ENCODE measurements around the gene CSPG4. TPM values are rescaled to one million over a fixed set of nuclear protein-coding genes. Genes with fewer than 3 reads are reported as not detected.

CSPG4 gene
- polyA plus RNA-seq, 1 donor = 6.4 TPM

DNA sequence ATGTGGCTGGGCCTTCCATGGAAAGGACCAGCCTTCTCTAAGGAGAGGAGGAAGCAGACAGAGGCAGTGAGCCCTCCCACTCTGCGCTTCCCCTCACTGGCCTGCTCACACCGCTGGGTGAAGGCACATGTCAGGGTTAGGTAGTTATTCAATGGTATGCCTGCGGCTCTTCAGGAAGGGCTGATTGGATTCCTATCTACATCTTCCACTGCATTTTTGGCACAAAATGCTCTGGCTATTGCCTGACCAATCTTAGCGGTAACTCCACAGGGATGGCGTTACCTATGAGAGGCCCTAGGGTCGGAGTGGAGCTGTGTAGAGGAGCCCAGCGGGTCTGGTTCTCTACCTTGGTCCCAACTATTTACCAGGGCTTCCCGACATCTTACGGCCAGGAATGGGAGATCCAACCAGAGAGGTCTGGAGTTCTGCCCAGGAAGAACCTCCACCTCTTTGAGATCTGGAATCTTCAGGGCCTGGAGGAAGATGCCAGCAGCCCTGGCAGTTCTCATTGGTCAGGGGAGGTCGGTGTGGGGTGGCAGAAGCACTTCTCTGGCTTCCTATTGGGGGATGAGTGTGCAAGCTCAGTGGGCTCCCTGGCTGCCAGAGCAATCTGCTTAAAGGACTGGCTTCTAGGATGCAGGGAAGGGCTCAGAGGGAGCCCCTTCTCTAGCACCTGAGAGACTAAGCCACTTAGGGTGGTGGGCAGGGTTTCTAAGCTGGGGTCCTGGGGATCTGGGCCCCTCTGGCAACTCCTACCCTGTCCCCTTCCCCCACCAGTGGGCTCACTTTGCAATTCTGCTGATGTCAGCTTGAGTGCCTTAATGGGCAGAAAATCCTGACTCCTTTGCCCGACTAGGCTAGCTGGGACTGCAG, 40.7 kb downstream of the CSPG4 start:
- DNase-seq = no peak

DNA sequence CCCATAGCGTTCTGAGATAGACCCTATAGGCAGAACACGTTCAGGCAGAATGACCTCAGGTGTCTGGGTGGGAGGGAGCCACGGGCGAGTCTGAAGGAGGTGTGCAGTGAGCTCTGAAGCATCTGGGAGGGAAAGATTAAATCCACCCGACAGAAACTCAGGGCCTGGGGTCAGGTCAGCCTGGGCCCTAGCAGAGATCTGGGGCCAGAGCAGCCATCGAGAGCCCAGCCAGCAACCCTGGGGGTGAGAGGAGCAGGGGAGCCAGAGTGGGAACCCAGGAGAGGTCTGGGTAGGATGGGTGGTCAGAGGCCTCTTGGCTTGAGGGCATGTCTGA, 42.8 kb downstream of the CSPG4 start:
- no peak for DNase-seq

DNA sequence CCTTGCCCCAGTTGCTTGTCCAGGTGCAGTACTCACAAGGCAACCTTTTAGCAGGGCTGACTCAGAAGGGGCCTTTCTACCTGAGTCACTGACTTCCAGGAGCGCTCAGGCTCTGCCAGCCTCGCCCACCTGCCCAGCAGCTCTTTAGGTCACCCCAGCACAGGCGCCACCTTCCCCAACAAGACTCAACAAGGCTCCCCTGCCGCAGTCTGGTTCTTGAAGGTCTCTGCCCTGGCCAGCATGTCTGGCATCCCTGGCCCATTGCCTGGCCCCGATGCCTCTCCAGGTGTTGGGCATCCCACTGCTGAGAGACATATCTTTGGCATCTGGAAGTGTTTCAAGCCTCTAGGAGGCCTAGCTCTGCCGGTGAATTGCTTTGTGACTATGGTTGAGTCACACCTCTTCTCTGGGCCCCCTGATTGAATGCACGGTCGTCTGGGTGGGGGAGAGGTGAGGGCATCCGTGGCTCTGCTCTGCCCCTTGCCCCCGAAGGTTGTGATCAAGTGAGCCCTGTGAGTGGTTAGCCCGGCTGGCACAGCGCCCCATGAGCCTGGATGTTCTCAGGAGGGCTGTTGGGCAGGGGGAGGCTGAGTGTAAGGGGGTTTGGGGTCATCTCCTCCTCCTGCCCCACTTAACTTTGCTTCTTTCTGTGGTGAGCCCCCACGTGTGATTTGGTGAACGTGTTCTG, 43.3 kb downstream of the CSPG4 start:
- DNase-seq = no peak

DNA sequence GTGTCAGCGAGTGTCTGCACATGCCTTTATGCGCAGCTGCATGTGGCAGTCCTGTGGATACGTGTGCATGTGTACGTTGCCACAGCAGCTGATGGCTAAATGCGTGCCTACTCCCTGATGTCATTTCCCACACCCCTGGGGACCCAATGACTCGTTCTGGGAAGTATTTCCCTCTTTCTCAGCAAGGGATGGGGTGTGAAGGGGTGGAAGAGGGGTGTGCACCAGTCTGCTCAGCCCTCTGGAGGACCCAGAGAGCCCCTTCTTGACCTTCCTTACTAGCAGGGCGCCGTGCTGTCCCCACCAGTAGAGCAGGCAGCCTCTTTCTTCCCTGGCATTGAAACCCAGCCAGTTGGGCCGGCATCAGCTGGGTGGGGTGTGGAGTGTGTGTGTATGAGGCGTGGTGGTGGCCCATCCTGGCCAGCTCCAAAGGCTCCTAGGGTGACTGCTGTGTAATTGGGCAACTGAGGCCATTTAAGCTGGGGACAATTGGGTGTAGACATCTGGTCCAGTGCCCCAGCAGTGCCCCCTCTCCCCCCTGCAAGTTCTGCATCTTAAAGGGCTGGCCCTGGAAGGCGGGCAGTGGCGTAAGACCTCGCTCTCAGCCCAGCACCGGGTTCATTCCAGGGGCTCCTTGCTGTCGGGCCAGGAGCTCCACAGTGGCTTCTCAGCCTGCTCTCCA, 45.7 kb downstream of the CSPG4 start:
- DNase-seq = no peak

DNA sequence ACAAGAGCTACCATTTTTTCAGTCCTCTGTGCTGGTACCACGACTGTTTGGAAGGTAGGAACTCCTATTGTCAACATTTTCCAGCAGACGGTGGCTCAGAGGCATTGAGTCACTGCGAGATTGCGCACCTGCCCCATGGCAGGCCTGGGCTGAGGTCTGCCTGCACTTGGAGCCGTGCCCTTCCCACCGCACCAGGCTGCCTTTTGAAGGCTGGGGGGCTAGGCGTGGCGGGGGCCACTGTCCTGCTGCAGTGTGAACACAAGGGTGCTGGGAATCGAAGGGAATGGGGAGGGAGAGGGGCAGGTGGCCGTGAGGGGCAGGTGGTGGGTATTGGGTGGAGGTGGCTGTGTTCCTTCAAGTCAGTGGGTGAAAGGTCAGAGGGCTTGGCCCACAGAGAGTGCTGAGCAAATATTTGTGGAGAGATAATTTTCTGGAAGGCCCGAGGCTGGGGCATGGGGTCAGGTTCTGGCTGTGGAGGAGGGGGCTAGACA, 48.7 kb downstream of the CSPG4 start:
- no peak for DNase-seq

DNA sequence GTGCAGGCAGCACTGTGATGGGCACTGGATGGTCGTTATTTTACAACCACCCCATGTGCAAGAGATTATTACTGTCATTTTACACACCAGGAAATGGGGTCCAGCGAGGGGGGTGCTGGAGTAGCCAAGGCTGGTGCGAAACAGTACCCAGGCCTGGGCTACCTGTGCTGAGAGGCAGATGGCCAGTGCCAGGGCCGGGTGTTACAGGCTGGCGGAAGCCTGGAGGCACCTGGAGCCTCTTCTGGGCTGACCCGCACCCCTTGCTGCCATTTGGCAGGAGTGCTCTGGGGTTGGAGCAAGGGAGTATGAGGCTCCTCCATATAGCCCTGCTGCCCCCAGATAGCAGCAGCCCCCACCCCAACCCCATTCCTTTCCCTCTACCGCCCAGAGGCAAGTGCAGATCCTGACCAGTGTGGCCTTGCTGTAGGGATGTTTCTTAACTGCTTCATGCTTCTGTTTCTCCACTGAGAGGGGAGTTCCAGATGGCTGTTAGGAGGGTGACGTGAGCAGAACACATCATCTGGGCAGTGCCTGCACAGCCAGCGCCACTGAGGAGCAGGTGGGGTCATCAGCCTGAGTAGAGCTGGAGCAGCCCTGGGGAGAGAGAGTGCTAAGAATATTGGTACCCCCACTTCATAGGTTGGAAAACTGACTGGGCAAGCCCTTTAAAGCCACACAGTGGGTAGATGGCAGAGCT, 49.7 kb downstream of the CSPG4 start:
- DNase-seq = no peak

DNA sequence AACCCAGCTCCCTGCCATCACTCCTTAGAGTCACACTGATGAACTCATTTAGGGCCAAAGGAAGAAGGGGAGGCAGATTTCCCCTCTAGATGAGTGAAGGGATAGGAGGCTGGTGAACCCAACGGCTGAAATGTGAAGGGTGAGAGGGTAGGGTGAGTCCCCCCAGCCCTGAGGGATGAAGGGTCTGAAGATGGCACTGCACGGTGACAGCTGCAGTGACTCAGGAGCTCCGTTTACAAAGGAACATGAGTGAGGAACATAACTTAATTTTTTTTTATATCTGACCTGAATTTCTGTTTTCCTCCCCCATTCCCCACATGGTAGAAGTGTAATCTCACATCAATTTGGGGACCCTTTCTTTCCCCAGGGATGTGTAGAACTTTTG, 50.9 kb downstream of the CSPG4 start:
- no peak for DNase-seq

DNA sequence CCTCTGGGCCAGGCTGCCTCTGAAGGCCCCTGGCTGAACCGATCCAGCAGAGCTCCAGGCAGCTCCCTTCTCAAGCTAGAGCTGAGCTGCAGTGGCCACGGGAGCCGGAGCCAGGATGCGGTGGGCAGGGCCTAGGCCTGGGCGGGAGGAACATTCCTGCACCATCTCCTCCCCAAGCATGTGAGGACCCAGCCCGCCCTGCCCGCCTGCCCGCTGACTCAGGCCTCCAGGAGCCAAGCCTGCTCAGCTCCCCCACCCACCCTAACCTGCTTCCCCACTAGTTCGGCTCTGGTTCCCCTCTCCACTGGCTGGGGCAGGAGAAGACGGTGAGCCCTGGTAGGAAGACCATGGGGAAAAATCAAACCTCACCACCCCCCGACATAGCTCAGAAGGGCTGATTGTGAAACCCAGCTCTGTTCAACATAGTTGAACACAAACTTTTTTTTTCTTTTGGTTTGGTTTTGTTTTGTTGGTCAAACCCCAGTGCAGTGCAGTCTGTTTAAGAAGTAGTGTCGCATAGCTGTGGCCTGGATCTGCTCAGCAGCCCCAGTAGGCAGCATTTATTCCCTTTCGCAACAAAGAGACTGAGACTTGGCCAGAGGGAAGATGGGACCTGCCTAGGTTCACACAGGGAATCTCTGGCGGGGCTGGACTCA, 51.4 kb downstream of the CSPG4 start:
- DNase-seq = no peak

DNA sequence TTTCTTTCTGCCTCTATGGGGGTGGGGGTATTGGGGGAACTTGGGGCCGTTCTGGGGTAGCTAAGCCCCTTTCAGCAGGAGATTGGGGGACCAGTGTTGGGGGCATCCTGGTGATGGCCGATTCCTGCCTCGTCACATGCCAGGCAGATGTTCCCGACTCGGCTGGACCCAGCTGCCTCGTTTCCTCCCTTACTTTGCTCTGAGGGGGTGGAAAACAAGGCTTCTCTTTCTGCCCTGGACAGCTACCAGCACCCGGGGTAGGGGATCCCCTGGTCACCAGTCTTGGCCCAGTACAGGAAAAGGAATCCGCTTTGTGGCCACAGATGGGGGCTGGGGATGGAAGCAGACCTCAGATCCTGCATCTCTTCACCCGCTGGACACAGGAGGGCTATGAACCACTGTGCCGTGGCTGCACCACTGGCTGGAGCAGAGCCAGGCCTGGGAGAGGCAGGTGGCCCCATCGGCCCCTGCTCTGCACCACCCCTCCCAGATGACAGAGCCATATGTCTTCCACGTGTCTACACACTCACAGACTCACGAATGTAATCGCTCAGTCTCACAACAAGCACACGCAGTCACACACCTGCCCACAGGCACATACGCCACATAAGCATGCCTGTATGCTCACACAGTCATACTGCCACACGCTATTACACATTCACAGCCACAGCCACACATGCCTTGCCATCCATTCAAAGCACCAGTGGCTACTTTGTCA, 52.6 kb downstream of the CSPG4 start:
- no peak for DNase-seq

DNA sequence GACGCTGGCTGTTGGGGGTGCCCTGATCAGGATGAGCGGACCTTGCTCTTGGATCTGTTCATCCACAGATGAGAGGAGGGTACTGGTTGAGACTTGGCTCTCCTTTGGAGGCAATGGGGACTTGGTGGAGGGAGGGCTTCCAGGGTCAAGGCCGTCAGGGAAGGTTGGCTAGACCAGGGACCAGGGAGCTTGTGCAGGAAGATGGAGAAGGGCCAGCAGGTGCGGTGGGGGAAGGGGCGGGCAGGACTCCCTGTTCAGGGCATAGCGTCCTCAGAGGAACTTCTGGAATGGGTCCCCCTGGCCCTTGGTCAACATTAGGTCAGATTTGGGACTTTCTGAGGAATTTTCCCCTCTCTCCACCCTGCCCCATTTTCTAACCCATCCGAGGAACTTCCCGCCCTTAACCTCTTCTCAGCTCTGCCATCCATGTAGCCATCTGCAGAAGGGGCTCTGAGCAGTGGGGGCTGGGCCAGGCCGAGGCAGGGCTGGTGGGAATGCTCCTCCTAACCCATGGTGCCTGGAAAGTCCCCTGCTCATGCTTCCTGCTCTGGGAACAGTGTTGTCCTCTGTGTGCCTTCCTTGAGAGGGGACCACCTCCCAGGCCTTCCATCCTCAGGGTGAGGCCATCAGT, 53.4 kb downstream of the CSPG4 start:
- DNase-seq = no peak

DNA sequence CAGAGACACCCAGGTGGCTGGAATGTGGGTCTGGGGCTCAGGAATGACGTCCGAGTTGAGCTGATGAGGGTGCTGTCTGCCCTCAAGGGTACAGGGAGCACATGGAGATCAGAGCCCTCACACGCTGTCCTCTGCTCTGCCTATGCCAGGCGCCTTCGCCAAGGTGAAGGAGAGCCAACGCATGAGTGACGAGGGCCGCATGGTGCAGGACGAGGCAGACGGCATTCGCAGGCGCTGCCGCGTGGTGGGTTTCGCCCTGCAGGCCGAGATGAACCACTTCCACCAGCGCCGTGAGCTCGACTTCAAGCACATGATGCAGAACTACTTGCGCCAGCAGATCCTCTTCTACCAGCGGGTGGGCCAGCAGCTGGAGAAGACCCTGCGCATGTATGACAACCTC, 55.8 kb downstream of the CSPG4 start:
- no peak for DNase-seq

DNA sequence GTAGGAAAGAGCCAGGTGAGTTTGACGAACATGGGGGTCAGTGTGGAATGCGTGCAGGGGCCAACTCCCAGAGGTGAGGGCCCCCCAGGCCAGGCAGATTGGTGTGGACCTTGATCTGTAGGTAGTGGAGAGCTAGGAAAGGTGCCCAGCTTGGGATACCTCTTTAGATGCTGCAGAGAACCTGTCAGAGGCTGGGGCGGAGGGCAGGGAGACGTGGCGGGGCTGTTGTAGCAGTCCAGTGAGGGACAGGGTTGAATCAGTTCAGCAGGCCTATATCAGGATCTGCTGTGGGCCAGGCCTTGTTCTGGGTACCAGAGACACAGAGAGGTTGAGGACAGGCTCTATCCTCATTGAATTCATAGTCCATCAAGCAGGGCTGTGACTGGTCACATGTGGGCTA, 56.3 kb downstream of the CSPG4 start:
- DNase-seq = no peak

DNA sequence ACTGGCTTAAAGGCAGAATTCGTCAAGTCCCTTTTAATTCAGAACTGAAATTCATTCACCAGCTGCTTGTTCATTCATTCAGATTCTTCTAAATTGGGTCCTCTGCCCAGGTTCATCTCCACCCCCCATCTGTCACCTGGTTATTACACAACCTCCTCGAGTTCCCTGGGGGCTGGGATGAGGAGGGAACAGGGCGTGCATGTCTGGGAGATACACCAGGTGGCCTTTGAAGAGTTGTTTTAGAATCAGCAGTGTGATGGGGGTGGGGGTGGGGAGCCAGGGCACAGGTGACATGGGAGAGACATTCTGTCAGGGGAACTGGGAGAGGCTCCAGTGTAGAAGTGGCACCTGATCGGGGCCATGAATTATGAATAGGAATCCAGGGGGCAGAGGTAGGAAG, 56.7 kb downstream of the CSPG4 start:
- no peak for DNase-seq

DNA sequence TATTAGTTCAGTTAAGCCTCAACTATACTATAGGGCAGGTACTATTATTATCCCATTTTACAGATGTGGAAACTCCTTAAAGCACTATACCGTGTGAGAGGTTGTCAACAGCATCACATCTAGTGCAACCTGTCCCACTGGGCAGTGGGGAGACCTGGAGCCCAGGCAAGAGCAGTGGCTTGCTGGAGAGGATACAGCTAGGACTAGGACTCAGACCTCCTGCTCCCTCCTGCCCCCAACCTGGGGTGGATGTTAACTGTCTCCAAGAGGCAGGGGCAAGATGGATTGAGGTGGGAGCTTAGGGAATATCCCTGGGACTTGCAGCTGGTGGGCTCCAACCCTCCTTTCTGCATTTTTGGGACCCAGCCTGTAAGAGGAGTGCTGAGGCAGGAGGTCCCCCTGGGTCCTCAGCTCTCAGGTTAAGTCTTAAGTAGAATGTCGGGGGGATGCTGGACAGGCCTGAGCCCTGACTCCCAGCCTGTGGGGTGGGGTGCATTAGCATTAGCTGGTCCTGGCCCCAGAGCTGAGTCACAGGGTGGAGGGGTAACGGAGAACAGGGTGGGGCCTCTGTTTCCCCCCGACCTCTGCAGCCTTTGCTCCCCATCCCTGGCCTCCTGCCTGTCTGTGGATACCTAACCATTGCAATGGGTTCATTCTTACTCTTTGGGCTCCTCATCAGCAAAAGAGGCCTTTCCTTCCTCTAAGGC, 58.3 kb downstream of the CSPG4 start:
- DNase-seq = no peak

DNA sequence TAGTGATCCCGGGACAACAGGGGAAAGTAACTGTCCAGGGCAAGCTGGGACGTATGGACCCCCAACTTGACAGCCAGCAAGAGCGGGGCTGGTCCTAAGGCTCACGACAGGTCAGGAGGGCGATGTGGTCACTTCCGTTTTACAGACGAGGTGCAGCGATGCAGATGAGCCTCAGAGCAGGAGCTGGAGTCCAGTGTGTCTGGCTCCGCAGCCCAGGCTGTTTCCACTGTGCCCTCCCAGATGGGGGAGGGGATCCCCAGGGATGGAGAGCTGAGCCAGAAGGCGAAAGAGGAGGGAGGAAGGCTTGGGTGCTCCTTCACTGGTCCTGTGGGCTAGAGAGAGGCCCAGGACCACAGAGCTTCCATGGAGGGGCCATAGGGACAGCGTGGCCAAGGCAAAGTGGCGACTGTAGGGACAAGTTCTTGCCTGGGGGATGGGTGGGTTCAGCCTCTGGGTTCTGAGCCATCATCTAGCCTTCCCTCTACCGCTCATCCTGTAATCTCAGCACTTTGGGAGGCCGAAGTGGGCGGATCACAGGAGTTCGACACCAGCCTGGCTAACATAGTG, 59.2 kb downstream of the CSPG4 start:
- DNase-seq = no peak

DNA sequence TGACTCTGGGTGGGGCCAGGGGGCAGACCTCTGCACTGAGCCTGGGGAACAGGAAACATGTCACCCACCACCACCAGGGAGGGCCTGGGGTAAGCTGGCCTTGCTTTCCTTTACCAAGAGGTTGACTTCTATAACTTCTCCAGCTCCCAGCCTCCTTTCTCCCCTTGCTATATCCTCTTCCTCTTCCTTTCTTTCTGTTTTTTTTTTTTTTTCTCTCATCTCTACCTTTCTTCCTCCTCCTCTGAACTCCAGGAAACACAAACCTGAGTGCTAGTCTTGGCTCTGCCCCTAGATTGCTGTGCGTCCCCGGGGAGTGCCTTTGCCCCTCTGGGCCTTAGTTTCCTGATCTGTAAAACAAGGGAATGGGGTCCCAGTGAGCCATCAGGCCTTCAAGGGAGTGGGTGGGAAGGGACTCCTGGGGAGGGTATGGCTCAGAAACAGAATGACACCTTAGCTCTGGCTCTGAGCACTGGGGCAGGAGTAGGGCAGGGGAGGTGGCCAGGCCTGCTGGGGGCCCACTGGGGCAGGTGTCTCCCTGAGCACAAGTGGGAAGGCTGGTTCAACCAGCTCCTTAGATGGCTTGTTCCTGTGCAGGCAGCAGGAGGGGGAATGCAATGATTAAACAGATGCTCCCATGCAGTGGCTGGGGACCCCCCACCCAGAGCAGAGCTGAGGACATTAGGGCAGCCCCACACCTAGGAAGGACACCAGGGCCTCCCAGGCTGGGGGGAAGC, 60.7 kb downstream of the CSPG4 start:
- no peak for DNase-seq

DNA sequence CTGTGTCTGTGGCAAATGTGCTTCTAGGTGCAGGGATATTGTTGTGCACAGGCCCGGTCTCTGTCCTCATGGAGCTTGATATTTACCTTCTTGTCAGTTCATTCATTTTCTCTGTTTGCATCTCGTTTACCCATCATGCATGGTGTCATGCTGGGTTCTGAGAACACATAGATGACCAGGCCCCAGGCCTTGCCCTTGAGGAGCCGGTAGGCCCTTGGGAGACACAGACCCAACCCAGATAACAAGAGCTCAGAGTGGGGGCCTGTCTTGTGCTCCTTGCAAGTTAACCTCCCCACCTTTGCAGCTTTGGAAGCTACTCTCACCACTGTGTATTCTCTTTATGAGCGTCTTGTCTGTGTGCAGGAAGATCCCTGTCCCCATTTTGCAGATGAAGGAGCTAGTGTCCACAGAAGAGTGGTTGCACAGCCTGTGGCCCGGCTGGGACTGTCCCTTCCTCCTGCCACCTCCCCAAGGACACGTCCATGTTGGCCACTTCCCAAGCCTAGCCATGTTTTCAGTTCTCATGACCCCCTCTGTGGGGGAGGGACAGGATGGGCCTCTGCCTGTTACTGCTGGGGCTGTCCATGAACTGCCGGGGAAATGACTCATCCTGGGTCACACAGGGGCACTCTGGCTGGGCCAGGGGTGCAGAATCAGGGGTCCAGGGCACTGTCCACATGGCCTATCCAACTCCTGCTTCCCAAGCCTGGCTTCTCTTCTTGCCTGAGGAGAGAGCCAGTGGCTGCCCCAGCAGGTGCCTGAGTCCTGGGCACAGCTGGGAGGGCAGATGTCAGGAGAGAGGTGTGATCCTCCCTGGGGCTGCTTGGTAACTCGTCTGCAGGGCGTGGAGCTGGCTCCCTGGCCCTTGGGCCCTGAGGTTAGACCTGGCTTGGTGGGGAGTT, 61.5 kb downstream of the CSPG4 start:
- no peak for DNase-seq

DNA sequence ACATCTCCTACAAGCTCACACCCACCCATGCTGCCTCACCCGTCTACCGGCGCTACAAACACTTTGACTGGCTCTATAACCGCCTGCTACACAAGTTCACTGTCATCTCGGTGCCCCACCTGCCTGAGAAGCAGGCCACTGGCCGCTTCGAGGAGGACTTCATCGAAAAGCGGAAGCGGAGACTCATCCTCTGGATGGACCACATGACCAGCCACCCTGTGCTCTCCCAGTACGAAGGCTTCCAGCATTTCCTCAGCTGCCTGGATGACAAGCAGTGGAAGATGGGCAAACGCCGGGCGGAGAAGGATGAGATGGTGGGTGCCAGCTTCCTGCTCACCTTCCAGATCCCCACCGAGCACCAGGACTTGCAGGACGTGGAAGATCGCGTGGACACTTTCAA, 62.8 kb downstream of the CSPG4 start:
- no peak for DNase-seq
